ENCODE measurements around the gene UBL3.

UBL3 gene

DNA sequence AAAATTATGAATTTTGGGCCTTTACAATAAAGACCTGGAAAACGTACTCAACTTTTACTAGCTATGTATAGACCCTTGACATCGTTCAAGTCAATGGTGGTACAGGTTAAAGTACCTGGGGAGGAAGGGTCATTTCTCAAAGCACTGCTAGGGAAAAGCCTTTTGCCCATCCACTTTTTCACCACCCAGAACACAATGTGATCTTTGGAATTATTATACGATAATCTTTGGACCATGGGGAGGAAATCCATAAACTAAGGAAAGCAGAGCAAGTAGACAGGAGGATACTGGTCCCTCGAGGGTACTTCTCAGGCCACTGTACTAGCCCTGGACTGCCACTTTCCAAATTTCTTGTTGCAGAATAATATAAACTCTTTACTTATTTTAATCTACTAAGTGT is 39.5 kb downstream of the UBL3 start:
- no peak for DNase-seq (ENCODE audit: low read depth in 2 of 2, low spot score in 1 of 2)

- DNase-seq (ENCODE audit: low read depth in 2 of 2, low spot score in 1 of 2) = no peak
These were observed 40.2 kb downstream of the UBL3 start for GRCh38 chr13:29810145-29810742.

- DNase-seq (ENCODE audit: low read depth in 2 of 2, low spot score in 1 of 2) = no peak
These were observed 42.2 kb downstream of the UBL3 start for GRCh38 chr13:29808264-29808663.

- no peak for DNase-seq (ENCODE audit: low read depth in 2 of 2, low spot score in 1 of 2)
These were observed 44.1 kb downstream of the UBL3 start for GRCh38 chr13:29805994-29806979.

DNA sequence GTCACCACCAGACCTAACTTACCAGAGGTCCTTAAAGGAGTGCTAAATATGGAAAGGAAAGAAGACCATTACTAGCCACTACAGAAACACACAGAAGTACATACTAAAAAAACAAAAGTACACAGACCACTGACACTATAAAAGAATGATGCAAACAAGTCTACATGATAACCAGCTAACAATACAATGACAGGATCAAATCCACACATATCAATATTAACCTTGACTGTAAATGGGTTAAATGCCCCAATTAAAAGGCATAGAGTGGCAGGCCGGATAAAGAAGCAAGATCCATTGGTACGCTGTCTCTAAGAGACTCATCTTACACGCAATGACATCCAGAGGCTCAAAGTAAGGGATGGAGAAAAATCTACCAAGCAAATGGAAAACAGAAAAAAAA is 47.2 kb downstream of the UBL3 start:
- DNase-seq (ENCODE audit: low read depth in 2 of 2, low spot score in 1 of 2) = no peak

GRCh38 chr13:29802621-29803020 is 47.8 kb downstream of the UBL3 start:
- DNase-seq (ENCODE audit: low read depth in 2 of 2, low spot score in 1 of 2) = no peak

- no peak for DNase-seq (ENCODE audit: low read depth in 2 of 2, low spot score in 1 of 2)
These were observed 48.6 kb downstream of the UBL3 start for GRCh38 chr13:29801737-29802305.

- DNase-seq (ENCODE audit: low read depth in 2 of 2, low spot score in 1 of 2) = no peak
These were observed 49.3 kb downstream of the UBL3 start for GRCh38 chr13:29801102-29801501.

DNA sequence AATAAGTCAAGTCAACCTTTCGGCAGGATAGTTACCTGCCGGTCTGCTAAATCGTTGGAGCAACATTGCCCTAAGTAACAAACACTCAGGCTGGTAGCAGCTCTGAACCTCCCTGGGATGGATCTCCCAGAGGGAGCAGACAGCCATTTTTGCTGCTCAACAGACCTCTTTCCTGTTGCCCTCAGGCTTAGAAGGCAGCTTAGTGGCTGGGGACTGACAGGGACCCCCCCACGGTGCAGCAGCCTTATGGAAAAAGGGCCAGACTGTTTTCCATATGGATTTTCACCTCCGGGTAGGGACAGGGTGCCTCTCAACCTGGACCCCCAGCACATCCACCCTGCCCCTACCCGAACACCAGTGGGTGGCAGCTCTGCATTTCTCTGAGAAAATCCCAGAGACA is 49.7 kb downstream of the UBL3 start:
- DNase-seq (ENCODE audit: low read depth in 2 of 2, low spot score in 1 of 2) = no peak

DNA sequence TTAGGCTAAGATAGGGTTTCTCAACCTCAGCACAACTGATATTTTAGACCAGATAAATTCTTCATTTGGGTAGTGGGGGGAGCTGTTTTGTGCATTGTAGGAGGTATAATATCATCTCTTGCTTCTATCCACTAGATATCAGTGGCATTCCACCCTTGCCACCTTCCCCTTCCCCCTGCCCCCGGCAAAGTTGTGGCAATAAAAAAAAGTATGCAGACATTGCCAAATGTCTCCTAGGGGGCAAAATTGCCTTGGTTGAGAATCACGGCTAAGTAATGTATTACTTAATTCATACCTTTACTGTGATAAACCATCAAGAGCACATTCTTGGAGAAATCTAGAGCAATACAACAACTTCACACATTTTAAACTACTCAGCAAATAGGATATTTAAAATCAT is 51.4 kb downstream of the UBL3 start:
- DNase-seq (ENCODE audit: low read depth in 2 of 2, low spot score in 1 of 2) = no peak

- DNase-seq (ENCODE audit: low read depth in 2 of 2, low spot score in 1 of 2) = no peak
These were observed 58.2 kb downstream of the UBL3 start for GRCh38 chr13:29791997-29792780.

DNA sequence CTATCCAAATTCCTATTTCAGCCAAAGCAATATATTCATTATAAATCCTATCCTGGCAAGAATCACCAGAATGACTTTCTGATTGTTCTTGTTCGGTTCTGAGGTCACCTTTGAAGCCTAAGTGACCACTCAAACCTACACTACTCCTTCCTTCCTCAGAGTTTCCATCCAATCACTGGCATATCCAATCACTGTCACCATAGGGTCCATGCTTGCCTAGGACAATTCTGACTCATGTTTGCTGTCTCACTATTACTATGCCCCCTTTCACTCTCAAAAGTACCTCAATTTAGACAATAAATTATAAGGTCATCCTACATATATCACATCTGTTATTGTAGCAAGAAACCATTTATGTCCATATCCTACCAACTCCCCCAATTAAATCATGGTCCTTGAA is 58.9 kb downstream of the UBL3 start:
- no peak for DNase-seq (ENCODE audit: low read depth in 2 of 2, low spot score in 1 of 2)

- DNase-seq (ENCODE audit: low read depth in 2 of 2, low spot score in 1 of 2) = no peak
These were observed 63.7 kb downstream of the UBL3 start for GRCh38 chr13:29786698-29787097.

GRCh38 chr13:29785978-29786377 is 64.4 kb downstream of the UBL3 start:
- DNase-seq (ENCODE audit: low read depth in 2 of 2, low spot score in 1 of 2) = no peak

DNA sequence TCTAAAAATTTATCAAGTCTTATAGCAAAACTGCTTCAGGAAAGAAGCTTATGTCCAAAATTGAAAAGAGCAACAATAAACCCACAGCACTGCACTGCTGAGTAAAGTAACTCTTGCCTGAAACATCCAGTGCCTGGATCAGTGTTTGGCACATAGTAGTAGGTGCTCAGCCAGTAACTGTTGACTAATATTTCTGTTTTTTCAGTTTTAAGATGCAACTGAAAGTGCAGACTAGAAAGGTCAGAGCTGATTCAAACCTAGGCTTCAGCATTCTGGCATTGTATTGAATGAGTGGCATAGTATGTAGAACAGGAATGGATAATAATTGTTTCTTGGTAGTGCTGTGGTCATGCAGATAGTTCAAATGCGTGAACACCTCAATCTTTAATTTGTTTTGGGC is 67.6 kb downstream of the UBL3 start:
- no peak for DNase-seq (ENCODE audit: low read depth in 2 of 2, low spot score in 1 of 2)

DNA sequence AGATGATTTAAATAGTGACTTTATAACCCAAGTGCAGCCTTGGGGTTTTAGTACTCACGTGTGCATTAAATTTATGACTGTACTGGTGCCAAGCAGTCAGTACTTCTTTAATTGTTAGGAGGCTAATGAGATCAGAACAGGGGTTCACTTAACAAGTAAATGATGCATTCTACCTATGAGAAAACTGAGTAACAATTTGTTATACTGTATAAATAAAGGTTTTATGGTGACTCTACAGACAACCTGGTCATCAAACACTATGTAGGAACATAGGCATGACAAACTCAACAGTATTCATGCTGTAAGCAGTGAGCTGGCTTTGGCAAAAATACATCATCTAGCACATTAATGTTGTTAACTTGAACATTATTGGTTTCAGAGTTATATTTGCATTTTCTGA is 75.6 kb downstream of the UBL3 start:
- no peak for DNase-seq (ENCODE audit: low read depth in 2 of 2, low spot score in 1 of 2)

DNA sequence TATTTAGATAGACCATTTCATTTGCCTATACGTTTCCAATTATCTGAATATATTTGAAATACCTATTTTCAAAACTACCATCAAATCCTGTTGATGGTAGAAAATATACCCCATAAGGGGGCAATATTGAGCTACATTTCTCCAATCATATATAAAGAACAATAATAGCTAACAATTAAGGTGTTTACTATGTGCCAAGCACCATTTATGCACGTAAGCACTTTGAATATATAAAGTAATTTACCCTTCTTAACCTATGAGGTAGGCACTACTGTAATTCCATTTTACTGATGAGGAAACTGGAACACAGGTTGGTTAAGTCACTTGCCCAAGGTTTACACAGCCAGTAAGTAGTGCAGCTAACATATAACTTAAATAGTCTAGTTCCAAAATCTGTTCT is 79.2 kb downstream of the UBL3 start:
- DNase-seq (ENCODE audit: low read depth in 2 of 2, low spot score in 1 of 2) = no peak

DNA sequence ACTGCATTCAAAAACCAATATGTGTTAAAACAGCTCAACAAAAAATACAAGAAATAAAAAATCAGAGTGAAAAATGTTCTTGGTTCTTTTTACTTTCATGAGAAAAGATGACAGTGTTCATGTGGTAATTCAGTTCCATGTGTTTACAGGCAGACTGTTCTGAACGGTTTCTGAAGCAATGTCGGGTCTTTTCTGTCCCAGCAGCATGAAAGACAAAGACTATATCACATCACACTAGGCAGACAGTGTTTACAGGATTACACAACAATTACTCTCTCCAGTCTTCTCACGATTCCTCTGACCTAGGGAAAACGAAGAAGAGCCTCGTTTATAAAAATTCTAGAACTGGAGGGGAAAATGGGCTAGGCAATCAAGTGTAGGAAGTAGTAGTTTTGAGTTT is 83.4 kb downstream of the UBL3 start:
- no peak for DNase-seq (ENCODE audit: low read depth in 2 of 2, low spot score in 1 of 2)

DNA sequence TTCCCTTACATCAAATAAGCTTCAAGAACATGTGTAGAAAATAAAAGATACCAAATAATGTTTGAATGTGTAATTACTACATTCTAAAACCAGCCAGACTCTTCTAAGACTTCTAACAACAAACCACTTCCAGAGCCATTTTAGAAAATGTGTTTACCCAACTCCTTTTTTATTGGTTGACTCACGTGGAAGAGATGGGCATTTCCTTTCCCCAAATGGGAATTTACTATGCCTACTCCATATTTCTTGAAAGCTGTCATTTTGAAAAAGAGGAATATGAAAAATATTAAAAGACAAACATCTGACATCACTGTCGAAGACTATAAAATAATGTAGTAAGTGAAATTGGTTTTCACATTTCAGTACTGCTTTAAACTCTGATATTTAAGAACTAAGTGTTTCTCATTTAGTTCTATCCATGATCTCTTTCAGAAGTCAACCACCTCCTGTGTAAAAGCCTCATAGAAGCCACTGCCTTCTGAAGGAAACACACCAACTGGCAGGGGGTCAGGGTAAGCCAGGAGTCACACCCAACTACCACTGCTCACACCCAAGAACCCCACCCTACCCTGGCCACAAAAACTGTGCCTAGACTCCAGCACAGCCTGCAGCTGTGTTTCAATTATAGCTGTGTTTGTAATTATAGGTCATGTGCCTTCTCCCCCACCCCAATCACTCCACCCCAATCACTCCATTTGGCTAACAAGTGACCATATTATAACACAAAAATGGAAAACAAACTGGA is 86.8 kb downstream of the UBL3 start:
- DNase-seq (ENCODE audit: low read depth in 2 of 2, low spot score in 1 of 2) = no peak

GRCh38 chr13:29761815-29762214 is 88.6 kb downstream of the UBL3 start:
- DNase-seq (ENCODE audit: low read depth in 2 of 2, low spot score in 1 of 2) = no peak

DNA sequence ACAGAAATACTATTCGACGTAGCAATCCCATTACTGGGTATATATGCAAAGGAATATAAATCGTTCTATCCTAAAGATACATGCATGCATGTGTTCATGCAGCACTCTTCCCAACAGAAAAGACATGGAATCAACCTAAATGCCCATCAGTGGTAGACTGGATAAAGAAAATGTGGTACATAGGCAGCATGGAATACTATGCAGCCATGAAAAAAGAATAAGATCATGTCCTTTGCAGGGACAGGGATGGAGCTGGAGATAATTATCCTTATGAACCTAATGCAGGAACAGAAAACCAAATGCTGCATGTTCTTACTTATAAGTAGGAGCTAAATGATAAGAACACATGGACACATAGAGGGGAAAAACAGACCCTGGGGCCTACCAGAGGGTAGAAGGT is 89.3 kb downstream of the UBL3 start:
- no peak for DNase-seq (ENCODE audit: low read depth in 2 of 2, low spot score in 1 of 2)
